Prostate gland (tissue), 2 donors: Measurements from ENCODE around the gene SPINK8.

Source experiments
- CTCF ChIP-seq, 4 experiments: fragments of 200-600 bp in 2 of 4; fragments of 450-650 bp in 2 of 4; sonication (generic) in 2 of 4; IDR thresholded peaks; 1 replicate in 3 of 4; 2 replicates in 1 of 4; pipeline ENCODE4 v1.5.1; 2016 to 2019; ENCODE audit warnings: antibody characterized with exemption in 4 of 4, mild to moderate bottlenecking in 2 of 4, moderate library complexity in 2 of 4
- POLR2AphosphoS5 ChIP-seq: sonication (generic); formaldehyde crosslinking; IDR thresholded peaks from one replicate; pipeline ENCODE4 v1.6.1; 2017; ENCODE audit warnings: antibody characterized with exemption

- TF ChIP-seq POLR2AphosphoS5 (no peak), CTCF (IDR thresholded peaks at IDR 0.05) (no peak)
Observed at GRCh38 chr3:48306860-48307530, 26.5 kb downstream of the SPINK8 start.
